Osteoblast (primary cell): ENCODE data around the gene DCUN1D2. TPM values are rescaled to one million over a fixed set of nuclear protein-coding genes. Genes with fewer than 3 reads are reported as not detected.
"Not testable (repeated sequence)": the region's sequence is repeated elsewhere in the genome, so short reads cannot be mapped to it uniquely, and the experiment has no call there.

Source experiments
- DNase-seq: peaks from one replicate; pipeline ENCODE4 v3.0.0; 2011; ENCODE audit warnings: low spot score, mixed read lengths; ENCODE audit not compliant: insufficient read length; ENCODE audit errors: missing footprints
- H2AFZ ChIP-seq: 2 replicates; pipeline ENCODE4 v1.6.0; 2011; ENCODE audit warnings: mild to moderate bottlenecking, low read length
- H3K27ac ChIP-seq: 2 replicates; pipeline ENCODE4 v1.5.1; 2011; ENCODE audit warnings: mild to moderate bottlenecking, low read depth, low read length, moderate library complexity
- H3K27me3 ChIP-seq: 2 replicates; pipeline ENCODE4 v1.6.0; 2012; ENCODE audit warnings: mild to moderate bottlenecking, control low read depth, inconsistent platforms, low read length, moderate library complexity; ENCODE audit not compliant: insufficient read depth
- H3K36me3 ChIP-seq: 2 replicates; pipeline ENCODE4 v1.5.1; 2011; ENCODE audit warnings: mild to moderate bottlenecking, low read length, control low read depth, moderate library complexity; ENCODE audit not compliant: insufficient read depth
- H3K4me1 ChIP-seq: 2 replicates; pipeline ENCODE4 v1.5.1; 2011; ENCODE audit warnings: mild to moderate bottlenecking, low read length, control low read depth, moderate library complexity; ENCODE audit not compliant: insufficient read depth
- H3K4me2 ChIP-seq: 2 replicates; pipeline ENCODE4 v1.6.0; 2011; ENCODE audit warnings: mild to moderate bottlenecking, low read length; ENCODE audit not compliant: insufficient read depth
- H3K4me3 ChIP-seq: fragments of 200-600 bp; sonication (generic); 3 replicates; pipeline ENCODE4 v1.5.1; 2012; ENCODE audit warnings: mild to moderate bottlenecking, low read length, inconsistent platforms; ENCODE audit not compliant: insufficient read depth
- H3K79me2 ChIP-seq: 2 replicates; pipeline ENCODE4 v1.6.0; 2012; ENCODE audit warnings: mild to moderate bottlenecking, low read length, control low read depth, inconsistent platforms; ENCODE audit not compliant: insufficient read depth
- H3K9me3 ChIP-seq: 2 replicates; pipeline ENCODE4 v1.5.1; 2011; ENCODE audit warnings: low read depth, low read length, control low read depth
- H4K20me1 ChIP-seq: 2 replicates; pipeline ENCODE4 v1.6.0; 2012; ENCODE audit warnings: mild to moderate bottlenecking, low read length, control low read depth; ENCODE audit not compliant: insufficient read depth
- total RNA-seq: library from RNA; depleted of rRNA; stranded (reverse); fragments of >200 nt; gene quantifications from 2 replicates; pipeline ENCODE4 v1.2.3, GENCODE V29; 2012
- TF ChIP-seq, protein P1 (sequence below): IDR thresholded peaks from 2 replicates; pipeline ENCODE4 v1.5.1; 2011; ENCODE audit warnings: mild to moderate bottlenecking, low read depth, low read length, moderate library complexity; ENCODE audit errors: extremely low read depth

The DCUN1D2 gene
- total RNA-seq, 1 donor = 14.8 TPM

DNA sequence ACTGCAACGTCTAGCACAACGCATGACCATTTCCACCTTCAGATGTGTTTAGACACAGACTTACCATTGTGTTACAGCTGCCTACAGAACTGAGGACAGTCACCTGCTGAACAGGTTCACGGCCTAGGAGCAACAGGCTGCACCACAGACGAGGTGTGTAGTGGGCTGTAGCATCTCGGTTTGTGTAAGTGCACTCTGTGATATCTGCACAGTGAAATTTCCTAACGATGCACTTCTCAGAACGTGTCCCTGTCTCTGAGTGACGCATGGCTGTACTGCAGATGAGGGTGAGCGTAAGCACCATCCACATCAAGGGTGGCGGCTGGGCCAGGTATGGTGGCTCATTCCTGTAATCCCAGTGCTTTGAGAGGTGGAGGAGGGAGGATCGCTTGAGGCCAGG, 15.2 kb downstream of the DCUN1D2 start:
- DNase-seq = no peak
- H3K9me3 ChIP-seq = no peaks in the 10 kb centered on the region
- H3K4me1 ChIP-seq = no peaks in the 10 kb centered on the region
- TF ChIP-seq, protein P1, sequence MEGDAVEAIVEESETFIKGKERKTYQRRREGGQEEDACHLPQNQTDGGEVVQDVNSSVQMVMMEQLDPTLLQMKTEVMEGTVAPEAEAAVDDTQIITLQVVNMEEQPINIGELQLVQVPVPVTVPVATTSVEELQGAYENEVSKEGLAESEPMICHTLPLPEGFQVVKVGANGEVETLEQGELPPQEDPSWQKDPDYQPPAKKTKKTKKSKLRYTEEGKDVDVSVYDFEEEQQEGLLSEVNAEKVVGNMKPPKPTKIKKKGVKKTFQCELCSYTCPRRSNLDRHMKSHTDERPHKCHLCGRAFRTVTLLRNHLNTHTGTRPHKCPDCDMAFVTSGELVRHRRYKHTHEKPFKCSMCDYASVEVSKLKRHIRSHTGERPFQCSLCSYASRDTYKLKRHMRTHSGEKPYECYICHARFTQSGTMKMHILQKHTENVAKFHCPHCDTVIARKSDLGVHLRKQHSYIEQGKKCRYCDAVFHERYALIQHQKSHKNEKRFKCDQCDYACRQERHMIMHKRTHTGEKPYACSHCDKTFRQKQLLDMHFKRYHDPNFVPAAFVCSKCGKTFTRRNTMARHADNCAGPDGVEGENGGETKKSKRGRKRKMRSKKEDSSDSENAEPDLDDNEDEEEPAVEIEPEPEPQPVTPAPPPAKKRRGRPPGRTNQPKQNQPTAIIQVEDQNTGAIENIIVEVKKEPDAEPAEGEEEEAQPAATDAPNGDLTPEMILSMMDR = no peak
- H3K4me2 ChIP-seq = no peak overlapping the region
- no peaks in the 10 kb centered on the region for H3K79me2 ChIP-seq
- no peak overlapping the region for H2AFZ ChIP-seq
- H4K20me1 ChIP-seq = peaks cover 2% of the 10 kb centered on the region
- no peak overlapping the region for H3K27ac ChIP-seq
- no peak overlapping the region for H3K4me3 ChIP-seq
- no peaks in the 10 kb centered on the region for H3K27me3 ChIP-seq
- H3K36me3 ChIP-seq = peaks cover 47% of the 10 kb centered on the region

DNA sequence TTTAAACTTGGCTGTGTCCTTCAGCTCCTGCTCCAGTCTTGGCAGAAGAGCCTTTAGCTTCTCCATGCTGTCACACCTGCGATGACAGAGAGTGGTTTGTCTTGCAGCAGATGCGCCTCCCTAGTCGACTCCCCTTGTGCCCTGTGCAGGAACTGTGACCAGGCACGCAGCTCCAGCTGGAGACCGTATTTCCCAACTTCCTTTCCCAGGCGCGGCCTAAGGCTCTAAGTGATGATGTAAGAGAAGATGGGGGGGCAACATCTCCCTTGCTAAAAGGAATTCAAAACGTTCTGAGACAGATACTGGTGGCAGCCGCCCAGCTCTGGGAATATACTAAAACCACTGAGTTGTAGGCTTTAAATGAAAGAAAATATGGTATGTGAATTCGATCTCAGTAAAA, 16.3 kb downstream of the DCUN1D2 start:
- Histone ChIP-seq H4K20me1 (peaks cover 2% of the 10 kb centered on the region), H3K4me2 (no peak overlapping the region), H3K27ac (no peak overlapping the region), H3K36me3 (peaks cover 39% of the 10 kb centered on the region), H3K27me3 (no peaks in the 10 kb centered on the region), H3K4me3 (no peak overlapping the region), H3K9me3 (no peaks in the 10 kb centered on the region), H3K79me2 (peaks cover 6% of the 10 kb centered on the region), H3K4me1 (no peaks in the 10 kb centered on the region), H2AFZ (no peak overlapping the region)
- TF ChIP-seq, protein P1 = no peak
- no peak for DNase-seq

- no peaks in the 10 kb centered on the region for H3K9me3 ChIP-seq
- H3K79me2 ChIP-seq = peaks cover 16% of the 10 kb centered on the region
- H3K4me3 ChIP-seq = no peak overlapping the region
- no peak overlapping the region for H2AFZ ChIP-seq
- H3K36me3 ChIP-seq = peaks cover 41% of the 10 kb centered on the region
- no peak for DNase-seq
- no peaks in the 10 kb centered on the region for H3K27me3 ChIP-seq
- peaks cover 2% of the 10 kb centered on the region for H4K20me1 ChIP-seq
- no peaks in the 10 kb centered on the region for H3K4me1 ChIP-seq
- no peak overlapping the region for H3K4me2 ChIP-seq
- TF ChIP-seq, protein P1 = no peak
- H3K27ac ChIP-seq = no peak overlapping the region
These were observed 18.0 kb downstream of the DCUN1D2 start for GRCh38 chr13:113472355-113473025.

DNA sequence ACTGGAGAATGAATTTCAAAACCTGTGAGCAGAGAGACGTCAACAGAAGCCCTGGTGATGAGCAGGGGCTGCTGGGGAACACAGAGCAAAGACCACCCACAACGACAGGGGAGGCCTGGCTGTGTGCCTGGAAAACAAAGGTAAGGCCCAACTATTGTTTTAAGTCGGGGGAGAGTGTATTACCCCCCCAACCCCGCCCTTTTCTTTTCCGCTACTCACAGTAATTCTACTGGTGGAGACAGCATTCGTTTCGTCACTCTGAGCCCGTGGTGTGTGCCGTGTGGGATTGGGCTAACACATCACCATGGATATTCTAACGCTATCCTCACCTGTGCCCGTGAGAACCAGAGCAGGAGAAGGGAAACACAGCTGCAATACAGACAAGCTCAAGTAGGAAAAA, 18.7 kb downstream of the DCUN1D2 start:
- Histone ChIP-seq H3K9me3 (no peaks in the 10 kb centered on the region), H3K36me3 (peaks cover 45% of the 10 kb centered on the region), H4K20me1 (peaks cover 2% of the 10 kb centered on the region), H3K27me3 (no peaks in the 10 kb centered on the region), H3K79me2 (peaks cover 16% of the 10 kb centered on the region), H2AFZ (no peak overlapping the region), H3K4me2 (no peak overlapping the region), H3K4me1 (no peaks in the 10 kb centered on the region), H3K27ac (no peak overlapping the region), H3K4me3 (no peak overlapping the region)
- DNase-seq = no peak
- TF ChIP-seq, protein P1 = no peak

GRCh38 chr13:113470635-113471163, 19.8 kb downstream of the DCUN1D2 start:
- H3K4me3 ChIP-seq, H3K4me2 ChIP-seq, H2AFZ ChIP-seq, H3K9me3 ChIP-seq, H3K27me3 ChIP-seq, H4K20me1 ChIP-seq, DNase-seq, H3K4me1 ChIP-seq, H3K27ac ChIP-seq: not testable (repeated sequence)
- Histone ChIP-seq H3K79me2 (peaks cover 16% of the 10 kb centered on the region), H3K36me3 (peaks cover 35% of the 10 kb centered on the region)
